Keratinocyte (primary cell): ENCODE results near the gene PNP.

ENCODE experiments used
- CTCF ChIP-seq, 3 experiments: IDR thresholded peaks in 1 of 3; conservative IDR thresholded peaks in 1 of 3; optimal IDR thresholded peaks in 1 of 3; 2 replicates in 2 of 3; 3 replicates in 1 of 3; pipeline versions ENCODE3 to v1.5.1; 2011; ENCODE audit warnings: low read length in 3 of 3, mild to moderate bottlenecking in 3 of 3, moderate library complexity in 2 of 3, control low read depth in 1 of 3, inconsistent platforms in 1 of 3; ENCODE audit not compliant: insufficient read depth in 2 of 3; ENCODE audit errors: extremely low read depth in 1 of 3
- EZH2 ChIP-seq: IDR thresholded peaks from one replicate; pipeline ENCODE4 v1.6.1; 2012; ENCODE audit warnings: inconsistent platforms, mild to moderate bottlenecking, low read length, moderate library complexity

DNA sequence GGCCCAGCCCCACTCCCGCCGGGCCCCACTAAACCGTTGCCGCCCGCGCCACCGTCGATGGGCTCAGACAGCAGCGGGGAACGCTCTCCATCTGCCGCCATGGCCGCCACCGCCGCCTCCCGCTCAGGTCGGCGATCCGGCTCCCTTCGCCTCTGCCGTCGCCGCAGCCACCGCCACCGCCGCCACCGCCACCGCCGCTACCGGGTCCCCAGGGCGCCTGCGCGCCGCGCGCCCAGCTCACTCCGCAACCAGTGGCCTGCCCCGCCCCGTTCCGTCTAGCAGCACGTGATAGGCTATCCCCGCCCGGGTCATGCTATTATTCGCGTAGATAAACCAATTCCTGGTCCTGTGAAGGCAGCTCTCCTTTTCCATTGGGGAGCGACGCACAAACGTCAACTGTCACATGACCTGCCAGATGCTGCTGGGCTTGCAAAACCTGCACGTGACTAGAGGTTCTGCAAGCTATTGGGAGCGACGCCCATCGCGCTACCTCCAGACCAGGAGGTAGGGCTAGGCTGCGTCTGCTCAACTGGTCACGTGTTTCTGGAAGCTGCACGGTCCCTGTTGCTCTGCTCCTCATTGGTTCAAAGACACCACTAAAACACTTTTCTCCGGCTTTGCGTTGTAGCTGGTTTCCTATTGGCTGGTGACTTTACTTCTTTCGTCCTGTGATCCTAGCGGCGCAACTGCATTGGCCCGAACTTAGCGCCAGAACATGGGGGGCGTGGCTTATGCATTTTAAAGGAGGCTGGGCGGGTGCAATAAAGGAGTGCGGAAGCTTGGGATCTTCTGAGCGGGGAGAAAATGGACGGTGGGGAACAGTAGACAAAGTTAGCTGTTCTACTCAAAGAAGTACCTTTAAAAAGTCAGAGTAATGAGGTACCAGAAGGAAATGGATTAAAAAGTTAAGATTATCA, 7.7 kb upstream of the PNP start, which contains the start of gene PIP4P1:
- TF ChIP-seq CTCF (optimal IDR thresholded peaks at IDR 0.05 in 1 of 3, IDR thresholded peaks at IDR 0.05 in 1 of 3, conservative IDR thresholded peaks at IDR 0.05 in 1 of 3; ENCODE audit: extremely low read depth in 1 of 3, insufficient read depth in 2 of 3, low read length in 3 of 3): no peak
- TF ChIP-seq EZH2: peak; percentile 46
